ENCODE results near the gene SLC24A1.

DNA sequence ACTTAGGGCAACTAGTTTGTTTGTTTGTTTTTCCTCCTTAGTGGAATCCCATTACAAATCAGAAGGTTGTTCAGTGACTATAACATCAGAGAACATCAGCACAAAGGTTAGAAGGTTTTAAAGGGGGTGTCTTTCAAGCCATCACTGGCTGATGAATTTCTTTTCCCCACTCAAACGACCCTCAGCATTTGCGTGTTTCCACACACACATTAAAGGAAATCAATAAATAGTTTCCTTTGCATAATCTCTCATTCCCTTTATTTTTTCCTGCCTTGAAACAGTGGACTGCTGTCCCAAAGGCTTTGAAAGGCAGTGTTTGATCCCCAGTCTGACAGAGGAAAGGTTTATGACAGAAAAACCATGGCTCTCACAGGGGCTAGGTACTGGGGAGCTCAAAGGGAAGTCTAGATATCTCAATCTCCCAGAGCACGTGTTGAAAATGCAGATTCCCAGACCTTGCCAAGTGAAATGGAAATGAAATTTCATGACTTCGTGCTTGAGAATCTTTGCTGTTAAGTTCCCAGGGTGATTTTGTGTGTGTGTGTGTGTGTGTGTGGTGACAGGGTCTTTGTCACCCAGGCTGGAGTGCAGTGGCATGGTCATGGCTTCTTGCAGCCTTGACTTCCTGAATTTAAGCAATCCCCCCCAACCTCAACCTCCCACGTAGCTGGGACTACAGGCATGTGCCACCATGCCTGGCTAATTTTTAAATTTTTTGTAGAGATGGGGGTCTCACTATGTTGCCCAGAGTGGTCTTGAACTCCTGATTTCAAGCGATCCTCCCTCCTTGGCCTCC lies 8.6 kb upstream of the SLC24A1 start:
- TF ChIP-seq, protein P1, sequence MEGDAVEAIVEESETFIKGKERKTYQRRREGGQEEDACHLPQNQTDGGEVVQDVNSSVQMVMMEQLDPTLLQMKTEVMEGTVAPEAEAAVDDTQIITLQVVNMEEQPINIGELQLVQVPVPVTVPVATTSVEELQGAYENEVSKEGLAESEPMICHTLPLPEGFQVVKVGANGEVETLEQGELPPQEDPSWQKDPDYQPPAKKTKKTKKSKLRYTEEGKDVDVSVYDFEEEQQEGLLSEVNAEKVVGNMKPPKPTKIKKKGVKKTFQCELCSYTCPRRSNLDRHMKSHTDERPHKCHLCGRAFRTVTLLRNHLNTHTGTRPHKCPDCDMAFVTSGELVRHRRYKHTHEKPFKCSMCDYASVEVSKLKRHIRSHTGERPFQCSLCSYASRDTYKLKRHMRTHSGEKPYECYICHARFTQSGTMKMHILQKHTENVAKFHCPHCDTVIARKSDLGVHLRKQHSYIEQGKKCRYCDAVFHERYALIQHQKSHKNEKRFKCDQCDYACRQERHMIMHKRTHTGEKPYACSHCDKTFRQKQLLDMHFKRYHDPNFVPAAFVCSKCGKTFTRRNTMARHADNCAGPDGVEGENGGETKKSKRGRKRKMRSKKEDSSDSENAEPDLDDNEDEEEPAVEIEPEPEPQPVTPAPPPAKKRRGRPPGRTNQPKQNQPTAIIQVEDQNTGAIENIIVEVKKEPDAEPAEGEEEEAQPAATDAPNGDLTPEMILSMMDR (IDR thresholded peaks at IDR 0.05; ENCODE audit: low read length): no peak
- no peak for TF ChIP-seq EZH2 (IDR thresholded peaks at IDR 0.05; ENCODE audit: borderline replicate concordance, low read length)
